DMS79 treated with DMSO at 0.1 percent for 48 hours (cell line): ENCODE measurements around the gene TTC13.

Source experiments
- DNase-seq: peaks from one replicate; lab custom pipeline; 2025; lab: John Stamatoyannopoulos, UW

Gene TTC13

DNA sequence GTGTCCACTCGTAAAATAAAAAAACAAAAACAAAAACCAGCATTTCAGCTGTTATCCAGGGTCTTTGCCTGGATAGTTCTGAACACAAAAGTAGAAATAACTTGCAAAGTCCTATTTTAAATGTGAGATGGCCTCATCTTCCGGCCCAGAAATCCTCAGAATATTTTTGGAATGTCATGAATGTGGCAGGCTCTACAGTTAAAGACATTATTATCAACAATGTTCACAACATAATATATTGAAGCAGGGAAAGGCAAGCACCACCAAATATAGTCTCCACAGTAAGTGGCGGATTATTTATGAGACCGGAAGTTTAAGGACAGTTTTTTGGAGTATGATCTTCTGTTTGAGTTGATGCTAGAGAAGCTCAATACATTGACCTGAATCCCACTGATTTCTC lies 109.2 kb downstream of the TTC13 start:
- DNase-seq, result no peak

DNA sequence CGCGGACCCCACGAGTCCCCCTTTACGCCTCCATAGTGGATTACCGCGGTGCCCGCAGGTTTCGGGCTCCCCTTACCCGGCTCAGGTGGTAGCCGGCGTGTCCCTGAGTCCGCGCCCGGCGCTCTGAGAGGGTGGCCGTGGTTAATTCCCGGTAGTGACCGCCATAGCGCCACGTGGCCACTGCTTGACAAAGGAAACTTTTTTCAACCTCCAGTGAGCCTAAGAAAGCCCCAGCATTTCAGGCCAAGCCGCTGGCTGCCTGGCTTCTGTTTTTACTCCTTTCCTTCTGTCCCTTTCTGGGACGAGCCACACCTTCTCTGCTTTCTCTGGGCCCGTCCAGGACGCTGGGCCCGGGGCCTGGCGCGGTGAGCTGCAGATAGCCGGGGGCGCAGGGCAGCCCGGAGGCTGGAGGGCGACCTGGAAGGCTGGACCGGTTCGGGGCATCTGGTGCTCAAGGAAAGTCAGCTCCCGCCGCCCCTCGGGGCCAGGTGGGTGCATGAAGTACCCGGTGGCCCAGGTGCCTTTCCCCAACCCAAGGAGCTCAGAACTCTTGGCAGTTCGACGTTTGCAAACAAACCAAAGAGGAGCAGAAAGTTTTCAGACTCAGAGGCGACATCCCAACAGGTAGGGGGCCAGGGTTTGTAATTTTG lies 109.8 kb downstream of the TTC13 start:
- DNase-seq, result peak; percentile 43

DNA sequence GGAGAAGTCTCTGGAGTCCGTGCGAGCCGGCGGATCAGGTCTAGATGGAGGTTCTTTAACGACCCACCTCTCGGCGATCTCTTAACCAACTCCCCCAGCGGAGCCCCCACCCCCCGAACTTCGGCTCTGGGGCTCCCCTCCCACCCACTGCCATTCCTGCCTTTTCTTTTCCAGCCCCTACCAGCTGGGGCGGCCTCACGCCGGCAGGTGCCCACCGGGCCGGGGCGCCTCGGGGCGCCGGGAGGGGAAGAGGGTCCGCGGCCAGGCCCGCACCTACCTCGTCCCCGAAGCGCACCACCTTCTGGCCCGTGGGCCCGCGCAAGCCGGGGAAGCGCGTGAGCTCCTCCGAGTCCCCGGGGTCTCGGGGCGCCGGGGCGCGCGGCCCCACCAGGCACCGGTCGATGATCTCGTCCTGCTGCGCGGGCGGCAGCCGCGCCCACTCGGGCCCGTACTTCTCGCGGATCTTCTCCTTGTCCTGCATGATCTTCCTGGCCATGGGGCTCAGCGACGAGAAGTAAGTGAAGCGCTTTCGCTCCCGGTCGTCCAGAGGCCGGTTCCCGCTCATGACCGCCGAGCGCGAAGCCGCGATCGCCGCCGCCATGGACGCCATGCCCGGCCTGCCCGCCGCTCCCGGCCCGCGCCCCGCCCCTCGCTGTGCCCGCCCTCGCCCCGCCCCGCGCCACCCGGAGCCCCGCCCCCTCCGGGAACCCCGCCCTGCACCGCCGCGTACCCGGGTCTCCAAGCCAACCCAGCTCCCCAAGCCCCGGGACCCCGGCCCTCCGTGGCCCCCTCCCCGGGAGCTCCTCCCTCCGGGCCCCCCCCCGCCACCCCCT lies 110.5 kb downstream of the TTC13 start, which contains the start of gene C1orf198:
Gene C1orf198, minus strand, starts transcription at position 619 of the 833 bp plus-strand sequence. Its CDS starts 9 bp downstream, at position 610.
- DNase-seq, result peak; percentile 43

DNA sequence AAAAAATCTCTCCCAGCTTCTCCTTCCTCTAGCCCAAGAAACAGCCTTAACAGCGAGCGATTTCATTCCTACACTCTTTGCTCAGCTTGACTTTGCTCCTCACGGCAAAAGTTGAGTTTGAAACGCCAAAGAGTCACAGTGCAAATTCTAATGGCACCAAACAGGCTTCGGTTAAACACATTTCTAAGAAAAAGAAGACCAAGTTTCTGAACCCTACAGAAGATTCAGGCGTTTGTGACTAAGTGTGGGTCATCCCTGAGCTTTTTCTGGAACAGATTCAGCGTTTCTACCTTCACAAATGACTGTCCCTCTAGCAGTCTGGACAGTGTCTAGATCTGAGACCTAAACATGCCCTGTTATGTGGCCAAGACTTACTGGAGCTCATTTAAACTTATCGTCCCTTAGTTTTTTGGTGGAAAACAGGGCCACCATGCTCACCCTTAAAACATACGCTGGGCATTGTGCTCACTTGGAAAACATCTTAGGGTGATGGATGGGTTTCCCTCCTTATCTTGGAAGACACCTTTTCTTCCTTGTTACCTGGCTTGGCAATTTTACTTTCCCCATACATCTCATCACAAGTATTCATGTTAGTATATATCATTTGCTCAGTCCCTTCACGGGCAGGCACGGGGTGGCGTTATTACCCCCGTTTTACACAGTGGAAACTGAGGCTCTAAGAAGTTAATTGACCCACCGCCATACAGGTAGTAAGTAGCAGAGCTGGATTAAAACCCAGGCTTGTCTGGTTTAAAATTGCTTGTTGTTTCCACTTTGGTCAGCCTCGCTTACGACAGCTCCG lies 111.4 kb downstream of the TTC13 start:
- DNase-seq, result no peak

DNA sequence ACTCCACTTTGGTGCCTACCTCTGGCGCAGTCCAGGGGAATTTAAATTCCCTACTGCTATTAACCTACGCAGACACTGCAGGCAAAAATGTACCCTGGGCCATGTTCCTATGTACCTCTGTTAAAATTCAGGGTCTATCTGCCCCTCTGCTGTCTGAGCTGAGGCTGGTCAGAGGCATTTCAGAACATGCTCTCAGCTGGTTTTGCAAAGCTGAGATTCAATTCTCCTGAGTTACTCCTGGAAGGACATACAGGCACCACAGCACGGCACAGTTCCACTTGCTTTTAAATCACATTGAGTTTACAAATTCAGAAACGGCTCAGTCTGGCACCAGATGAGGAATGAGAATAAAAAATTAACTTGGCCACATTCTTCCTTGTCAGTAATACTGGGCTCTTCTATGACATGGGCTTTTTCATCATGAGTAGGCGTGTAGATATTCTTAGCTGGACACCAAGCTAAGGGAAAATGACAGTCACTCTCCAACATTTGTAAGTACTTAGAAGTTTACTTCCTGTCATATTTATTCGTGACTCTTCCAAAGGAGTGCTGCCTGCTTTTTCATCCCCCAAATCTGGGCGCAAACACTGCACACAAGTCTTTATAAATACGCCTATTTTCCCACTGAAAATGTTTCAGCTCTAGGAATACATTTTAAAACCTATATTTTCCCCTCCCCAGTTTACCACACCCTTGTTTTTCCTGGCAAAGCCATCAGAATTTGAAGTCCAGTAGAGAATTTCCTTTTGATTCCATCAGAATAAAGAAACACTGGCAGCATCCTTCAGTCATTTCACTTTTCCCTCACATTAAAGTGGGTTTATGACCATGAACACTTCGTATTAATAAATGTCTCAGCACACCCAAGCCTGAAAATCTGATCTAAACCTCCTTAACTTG lies 112.2 kb downstream of the TTC13 start:
- no peak for DNase-seq

DNA sequence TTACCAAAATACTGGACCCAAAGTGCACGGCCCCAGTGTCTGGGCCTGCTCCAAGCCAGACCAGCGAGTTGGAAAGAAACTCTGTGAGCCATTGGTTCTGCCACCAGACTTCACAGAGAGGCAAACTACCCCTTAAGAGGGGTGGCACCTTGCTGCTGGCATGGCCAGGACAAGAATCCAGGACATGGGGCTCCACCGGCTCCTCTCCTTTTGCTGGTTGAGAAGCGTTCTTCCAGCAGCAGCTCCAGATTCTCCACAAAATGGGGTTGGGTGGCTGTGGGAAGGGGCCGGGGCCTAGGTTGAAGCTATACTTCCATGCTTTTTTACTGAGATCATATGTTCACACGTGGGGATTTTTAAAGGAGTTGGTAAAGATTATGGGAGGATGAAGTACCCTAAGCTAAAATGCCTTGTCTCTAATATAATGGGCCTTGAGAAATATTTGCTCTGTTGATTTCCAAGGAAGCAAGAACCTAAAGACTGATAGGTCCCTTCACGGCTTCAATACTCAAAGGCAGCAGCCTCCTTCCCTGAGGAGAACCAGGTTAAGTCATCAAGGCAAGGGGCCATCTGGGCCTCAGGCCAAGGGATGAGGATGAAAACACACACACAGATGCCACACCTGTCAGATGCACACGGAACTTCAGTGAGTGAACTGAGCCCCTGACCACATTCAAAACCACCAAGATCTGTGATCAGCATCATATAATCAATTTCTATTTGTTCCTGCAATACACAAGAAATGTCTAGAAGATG lies 113.4 kb downstream of the TTC13 start:
- DNase-seq, result no peak

DNA sequence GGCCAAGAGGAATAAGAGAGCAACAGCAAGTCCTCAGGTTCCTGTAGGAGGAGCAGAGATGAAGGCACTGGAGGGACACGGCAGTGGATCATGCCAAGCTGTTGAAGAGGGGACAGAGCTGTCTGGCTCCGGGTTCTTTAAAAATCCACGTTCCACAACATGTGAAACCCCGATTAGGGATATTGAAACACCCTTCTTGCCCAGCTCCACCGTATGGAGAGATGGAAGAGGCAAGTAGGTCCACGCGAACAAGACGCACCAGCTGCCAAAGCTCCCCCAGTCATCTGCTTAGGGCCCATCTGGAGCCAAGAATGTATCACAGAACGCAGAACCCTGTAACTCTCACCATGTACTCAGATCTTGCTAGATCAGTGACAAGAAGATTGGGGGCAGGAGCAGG lies 114.2 kb downstream of the TTC13 start:
- no peak for DNase-seq

DNA sequence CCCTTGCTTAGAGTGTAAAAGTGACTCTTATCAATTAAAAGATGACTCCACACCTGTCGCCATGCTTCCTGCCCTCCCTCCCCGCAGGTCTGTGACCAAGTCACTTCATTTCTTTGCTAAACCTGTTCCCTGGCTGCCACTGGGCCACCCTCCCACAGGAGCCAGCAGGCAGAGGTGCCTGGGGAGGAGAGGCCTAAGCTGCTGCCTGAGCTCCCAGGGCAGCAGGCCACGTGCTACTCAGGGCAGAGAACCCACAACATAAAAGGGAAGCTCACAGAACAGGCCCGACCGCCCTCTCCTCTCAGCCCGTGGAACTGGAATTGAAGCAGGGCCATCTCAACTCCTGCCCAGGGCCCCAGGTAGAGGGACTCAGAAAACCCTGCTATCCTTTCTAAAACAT lies 115.2 kb downstream of the TTC13 start:
- DNase-seq, result no peak

DNA sequence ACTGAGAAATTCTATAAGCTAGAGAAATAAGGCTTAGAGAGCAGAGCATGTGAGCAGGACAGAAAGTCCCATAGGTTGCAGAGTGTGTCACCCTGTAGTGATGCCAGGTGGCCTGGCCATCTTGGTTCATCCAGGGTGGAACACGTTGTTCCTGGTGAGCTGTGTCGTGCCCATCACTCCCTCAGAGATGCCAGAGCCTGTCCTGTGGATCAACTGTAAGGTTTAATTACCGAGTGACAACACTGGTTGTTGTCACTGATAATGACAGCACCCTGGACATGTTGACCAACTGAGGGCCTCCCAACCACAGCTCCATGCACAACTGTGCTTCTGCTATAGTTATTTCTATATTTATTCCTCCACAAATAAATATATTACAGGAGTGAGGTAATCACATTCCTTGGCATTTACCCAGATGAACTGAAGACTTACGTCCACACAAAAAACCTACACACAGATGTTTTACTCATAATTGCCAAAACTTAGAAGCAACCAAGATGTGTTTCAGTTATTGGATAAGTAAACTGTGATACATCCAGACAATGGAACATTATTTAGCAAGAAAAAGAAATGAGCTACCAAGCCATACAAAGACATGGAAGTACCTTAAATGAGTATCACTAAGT lies 116.6 kb downstream of the TTC13 start:
- DNase-seq, result no peak

DNA sequence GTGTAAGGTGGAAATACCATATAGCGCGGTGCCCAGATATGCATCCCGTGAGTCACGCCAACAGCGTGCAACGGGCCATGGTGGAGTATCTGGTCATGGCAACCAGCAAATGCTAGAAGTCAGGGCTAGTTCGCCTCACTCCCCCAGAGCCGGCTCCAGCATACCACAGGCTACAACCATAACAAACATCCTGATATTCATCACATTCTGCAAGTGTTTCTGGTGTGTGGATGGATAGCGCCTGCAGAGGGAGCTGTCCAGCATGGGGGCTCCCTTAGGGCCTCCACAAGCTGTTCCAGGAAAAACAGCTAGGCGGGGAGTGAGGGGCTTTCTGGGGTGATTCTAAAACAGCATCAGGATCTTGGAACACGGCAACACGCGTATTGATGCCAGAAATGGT lies 117.2 kb downstream of the TTC13 start:
- DNase-seq, result no peak

DNA sequence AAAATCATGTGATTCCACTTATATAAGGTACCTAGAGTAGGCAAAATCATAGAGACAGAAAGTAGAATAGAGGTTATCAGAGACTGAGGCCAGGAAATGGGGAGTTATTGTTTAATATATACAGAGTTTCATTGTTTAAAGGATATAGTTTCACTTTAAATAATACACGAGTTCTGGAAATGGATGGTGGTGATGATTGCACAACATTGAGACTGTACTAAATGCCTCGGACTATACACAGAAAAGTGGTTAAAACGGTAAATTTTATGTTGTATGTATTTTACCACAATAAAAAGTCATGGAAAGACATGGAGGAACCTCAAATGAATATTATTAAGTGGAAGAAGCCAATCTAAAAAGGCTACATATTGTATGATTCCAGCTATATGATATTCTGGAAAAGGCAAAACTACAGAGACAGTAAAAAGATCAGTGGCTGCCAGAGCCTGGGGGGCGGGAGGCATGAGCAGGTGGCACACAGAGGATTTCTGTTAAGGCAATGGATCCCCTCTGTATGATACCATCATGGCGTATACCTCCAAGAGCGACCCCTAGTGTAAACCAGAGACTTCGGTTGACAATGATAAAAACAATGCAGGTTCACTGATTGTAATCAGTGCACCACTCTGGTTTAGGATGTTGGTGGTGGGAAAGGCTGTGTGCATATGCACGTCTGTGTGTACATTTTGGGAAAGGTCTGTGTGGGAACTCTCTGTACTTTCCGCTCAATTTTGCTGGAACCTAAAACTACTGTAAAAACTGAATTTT lies 117.9 kb downstream of the TTC13 start:
- DNase-seq, result no peak

DNA sequence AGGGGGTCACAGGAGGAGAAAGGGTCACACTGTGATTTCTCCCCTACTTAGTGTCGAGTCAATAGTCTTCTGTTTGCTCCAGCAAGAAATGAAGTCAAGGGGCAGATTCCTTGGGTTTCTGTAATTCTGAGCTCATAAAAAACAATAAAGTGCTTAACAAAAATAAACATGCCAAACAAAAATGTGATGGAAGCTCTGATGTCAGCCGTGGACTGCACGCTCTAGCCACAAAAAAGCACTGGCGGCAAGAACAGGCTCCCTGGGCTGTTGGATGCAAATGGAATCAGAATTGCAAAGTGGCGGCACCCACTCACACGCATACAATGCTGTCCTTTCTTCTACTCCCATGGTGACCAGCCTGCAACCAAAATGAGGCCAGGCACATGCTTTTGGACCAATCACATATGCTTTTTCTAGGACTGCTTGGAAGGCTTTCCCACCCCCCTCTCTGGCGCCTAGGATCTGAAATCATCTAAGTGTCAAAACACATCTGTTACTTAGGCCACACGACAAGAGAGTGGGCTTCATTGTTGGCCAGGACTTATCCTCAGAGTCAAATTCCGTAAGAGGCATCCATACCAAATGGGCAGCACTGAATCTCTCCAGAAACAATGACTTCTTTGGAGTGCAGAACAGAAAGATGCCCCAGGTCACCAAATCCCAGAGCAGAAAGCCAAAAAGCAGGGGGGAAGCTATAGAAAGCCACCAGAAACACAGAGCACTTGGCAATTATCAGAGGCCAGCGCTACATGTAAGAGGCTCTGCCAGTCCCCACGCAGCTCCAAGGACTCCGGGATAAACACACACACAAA lies 119.5 kb downstream of the TTC13 start:
- no peak for DNase-seq

DNA sequence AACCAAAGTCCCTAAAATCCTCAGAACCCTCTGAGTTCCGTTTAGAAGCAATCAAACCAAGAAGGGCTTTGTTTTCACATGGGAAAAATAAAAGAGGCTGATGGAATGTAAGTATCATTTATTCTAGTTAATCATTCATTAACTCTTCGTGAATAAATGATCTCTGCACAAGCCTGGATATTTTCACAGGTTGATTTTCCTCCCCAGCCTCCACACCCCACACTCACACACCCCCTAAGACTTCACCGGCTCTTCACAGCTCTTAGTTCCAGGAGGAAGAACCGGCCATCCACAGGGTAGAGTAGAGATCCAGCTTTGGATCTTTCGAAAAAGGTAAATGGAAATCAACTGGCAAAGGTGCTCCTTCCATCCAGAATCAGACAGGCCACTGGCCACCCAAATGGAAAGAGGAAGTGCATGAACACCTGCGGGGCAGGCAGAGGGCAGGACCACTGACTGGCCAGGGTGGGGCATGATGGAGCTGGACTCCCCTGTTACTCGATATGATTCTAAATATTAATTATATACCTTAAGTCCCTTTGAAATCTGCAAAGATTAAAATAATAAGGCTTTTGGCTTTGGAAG lies 120.3 kb downstream of the TTC13 start:
- DNase-seq, result no peak

DNA sequence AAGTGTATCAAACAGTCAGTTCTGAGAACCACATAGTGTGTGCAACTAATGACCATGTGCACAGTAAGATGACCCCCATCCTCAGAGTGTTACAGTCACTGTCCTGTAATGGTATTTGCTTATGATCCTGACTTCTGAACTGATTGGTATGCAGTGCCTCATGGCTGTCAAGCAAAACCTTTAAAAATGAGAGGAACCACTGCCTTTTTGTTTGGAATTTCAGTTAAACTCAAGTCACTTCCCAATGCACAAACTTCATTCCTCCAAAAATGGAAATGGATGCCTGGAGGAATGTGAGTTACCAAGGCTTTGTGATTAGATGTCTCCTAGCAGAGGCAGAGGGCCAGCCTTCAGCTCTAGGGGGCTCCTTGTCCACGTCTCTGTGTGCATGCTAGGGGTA lies 120.8 kb downstream of the TTC13 start:
- no peak for DNase-seq

DNA sequence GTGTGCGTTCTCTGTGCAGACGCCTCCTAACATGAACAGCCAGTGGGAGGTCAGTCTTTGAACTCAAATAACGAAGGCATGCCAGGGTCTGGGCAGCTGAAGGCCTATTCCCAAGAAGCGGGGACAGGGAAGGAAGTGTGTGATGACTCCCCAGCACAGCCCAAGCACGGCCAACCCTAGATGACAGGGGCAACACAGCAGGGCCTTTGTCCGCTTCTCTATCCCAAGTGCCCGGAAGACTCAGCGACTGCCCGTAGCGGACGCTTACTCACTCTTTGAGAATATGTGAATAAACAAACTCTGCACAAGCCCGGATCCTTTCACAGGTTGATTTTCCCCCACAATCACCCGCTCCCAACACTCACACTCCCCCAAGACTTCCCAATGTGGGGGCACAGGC lies 121.6 kb downstream of the TTC13 start:
- no peak for DNase-seq
